CD4-positive, alpha-beta T cell treated with Interferon gamma for 1 hour (primary cell): Measurements from ENCODE around the gene CYP4F12.

Source experiments
- DNase-seq: peaks from one replicate; pipeline ENCODE4 v3.0.0-alpha.2; 2020

CYP4F12 gene

DNA sequence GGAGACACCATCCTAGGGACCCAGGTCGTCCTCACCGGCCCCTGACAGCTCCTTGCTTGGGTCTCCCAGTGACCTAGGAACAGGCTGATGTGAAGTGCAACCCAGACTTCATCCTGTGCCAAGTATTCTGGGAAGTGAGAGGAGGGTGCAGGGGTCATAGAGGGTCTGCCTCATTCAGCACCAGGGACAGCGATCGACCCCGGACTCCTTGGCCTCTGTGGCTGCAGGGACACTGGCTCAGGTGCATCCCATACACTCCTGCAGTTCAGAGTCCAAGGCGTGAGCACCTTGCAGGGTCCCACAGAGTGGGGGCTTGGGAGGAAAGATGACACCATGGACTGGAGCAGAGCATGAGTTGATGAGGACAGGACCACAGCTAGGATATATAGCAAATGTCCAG is 44.9 kb downstream of the CYP4F12 start:
- no peak for DNase-seq

DNA sequence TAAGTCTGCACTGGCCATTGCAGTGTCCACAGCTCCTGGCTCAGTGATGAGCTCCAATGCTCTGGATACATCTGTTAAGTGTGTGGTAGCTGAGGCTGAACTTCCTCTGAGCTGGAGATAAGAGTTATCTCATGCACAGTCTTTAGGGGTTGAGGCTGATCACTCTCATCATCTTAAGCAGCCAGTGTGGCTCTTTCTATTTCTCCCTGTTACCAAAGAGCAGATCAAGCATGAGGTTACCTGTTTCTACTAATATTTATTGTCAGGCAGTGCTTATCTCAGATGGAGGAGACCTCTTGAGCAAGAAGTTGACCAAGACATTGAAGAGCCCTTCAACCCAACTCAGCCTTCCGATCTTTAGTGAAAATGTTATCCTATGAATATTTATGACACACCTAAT is 48.4 kb downstream of the CYP4F12 start:
- no peak for DNase-seq

DNA sequence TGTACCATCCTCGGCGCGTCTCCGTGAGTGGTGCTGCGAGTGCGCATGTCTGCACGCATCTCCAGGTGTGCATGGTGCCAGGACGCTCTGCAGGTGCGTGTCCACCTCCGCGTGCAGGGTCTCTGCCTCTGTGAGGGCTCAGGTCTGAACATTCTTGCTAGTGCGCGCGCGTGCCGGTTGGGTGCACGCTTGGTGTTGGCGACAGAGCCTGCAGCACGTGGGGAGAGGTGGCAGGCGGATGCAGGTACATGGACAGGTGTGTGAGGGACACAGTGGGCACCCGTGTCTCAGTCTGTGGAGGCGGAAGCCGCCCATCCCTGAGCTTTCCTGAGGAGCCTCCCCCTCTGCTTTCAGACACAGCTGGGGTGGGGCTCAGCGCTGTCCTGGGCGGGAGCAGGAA is 50.1 kb downstream of the CYP4F12 start:
- DNase-seq = no peak

DNA sequence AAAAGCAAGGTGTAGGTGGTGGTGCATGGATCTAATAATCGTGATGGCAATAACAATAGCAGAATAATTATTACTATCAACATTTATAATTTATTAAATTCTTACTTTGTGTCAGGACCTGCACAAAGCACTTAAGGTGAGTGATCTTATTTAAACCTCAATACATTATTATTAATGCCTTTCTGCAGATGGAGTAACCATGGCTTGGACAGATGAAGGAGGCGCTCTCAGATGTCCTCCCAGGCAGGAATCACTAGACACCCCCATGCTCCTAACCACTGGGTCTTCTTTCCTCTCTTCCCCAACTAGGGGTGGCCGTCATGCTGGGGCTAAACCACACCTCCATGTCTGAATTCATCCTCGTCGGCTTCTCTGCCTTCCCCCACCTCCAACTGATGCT is 54.8 kb downstream of the CYP4F12 start, which contains the start of gene OR10H2:
Gene OR10H2 (plus strand): TSS at position 301 of the 400 bp plus-strand sequence. CDS start 20 bp downstream, at position 321.
- DNase-seq = no peak

DNA sequence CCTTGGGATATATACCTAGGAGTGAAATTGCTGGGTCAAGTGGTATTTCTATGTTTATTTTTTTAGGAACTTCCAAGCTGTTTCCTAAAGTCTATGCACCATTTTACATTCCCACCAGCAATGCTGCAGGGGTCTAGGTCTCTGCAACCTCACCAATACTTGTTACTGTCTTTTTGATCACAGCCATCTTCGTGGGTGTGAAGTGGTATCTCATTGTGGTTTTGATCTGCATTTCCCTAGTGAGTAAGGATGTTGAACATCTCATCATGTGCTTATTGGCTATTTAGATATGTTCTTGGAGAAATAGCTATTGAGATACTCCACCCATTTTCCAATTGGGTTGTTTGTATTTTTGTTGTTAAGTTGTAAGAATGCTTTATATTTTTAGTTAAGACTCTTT is 57.7 kb downstream of the CYP4F12 start:
- no peak for DNase-seq

DNA sequence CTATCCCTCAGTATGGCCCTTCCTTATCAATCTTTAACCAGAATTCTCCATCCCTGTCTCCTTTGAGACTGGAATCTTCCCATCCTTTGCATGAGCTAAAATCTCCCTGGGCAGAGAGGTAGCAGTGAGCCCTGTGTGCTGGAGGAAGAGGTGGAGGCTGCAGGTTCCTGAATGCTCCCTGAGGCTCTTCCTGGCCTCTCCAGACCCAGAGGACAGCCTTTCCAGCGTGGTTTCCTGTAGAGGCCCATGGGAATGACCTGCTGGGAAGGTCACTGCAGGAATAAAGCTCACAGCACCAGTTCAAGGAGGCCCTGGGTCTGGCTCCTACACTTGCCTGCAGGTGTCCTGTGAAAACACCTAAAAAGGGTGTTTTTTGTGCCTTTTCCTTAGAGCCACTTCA is 59.5 kb downstream of the CYP4F12 start:
- DNase-seq = no peak

DNA sequence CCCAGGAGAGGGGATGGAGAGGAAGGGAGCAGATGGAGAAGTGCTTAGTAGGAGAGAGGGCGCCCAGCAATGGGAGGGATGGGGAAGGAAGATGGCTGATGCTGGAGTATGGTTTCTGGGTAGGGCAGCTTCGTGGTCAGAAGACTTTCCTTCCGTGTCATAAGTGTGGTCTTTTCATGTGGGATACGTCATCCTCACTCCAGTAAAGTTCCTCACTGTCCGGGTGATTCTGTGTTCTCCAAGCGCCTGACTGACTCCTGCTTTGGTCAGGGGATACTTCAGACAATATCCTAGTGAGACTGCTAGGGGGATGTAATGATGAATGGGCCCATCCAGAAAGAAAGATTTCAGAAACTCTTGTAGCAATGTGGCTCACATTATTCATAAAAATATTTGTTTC is 61.0 kb downstream of the CYP4F12 start:
- DNase-seq = no peak

DNA sequence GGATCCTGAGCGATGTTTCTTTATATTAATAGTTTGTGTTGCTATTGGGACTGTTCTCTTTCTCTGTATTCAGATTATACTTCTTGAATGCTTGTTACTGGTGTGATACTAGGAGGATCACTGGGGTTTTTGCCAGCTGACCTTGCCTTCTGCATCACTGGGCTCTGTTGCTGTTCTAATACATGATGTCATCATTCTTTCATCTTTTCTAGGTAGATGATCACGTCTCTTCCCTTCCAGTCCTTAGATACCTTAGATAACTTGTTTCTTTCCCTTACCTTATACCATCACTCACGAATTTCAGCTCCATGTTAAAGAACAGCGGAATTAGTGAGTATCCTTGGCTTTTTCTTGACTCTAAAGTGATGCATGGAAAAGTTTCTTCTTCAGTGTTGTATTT is 64.8 kb downstream of the CYP4F12 start, which contains the start of gene OR10H3:
Gene OR10H3 (plus strand): TSS at position 264 of the 400 bp plus-strand sequence. CDS start 3,408 bp downstream, outside the sequence.
- no peak for DNase-seq

DNA sequence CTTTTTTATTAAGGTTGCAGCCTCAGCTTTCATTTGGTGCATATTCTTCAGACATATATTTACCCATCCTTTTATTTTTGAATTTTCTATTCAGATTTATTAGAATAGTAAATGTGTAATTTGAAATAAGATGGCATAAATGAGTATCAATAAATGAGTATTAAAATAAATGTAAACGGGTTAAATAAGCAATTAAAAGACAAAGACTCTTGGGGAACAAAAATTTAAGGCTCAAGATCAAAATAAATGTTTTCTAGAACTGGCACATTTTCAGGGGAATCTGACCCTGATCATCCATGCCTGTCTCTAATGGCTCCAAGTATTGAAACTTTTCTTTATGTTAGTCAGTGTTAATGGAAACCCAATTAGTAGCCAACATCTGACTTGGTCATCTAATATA is 67.9 kb downstream of the CYP4F12 start:
- DNase-seq = no peak
